NCI-H345 treated with DMSO at 0.1 percent for 48 hours (cell line): Measurements from ENCODE around the gene ADCK1.
"Not testable (repeated sequence)": the region's sequence is repeated elsewhere in the genome, so short reads cannot be mapped to it uniquely, and the experiment has no call there.

ENCODE experiments used
- DNase-seq: peaks from one replicate; lab custom pipeline; 2025; ENCODE audit not compliant: unreplicated experiment; lab: John Stamatoyannopoulos, UW

Gene ADCK1

GRCh38 chr14:77864580-77864979, 64.7 kb downstream of the ADCK1 start:
- no peak for DNase-seq

- DNase-seq: no peak
These were observed 65.5 kb downstream of the ADCK1 start for GRCh38 chr14:77865455-77865854.

- no peak for DNase-seq
These were observed 67.0 kb downstream of the ADCK1 start for GRCh38 chr14:77866932-77867331.

- no peak for DNase-seq
These were observed 67.6 kb downstream of the ADCK1 start for GRCh38 chr14:77867476-77867875.

- DNase-seq: no peak
These were observed 68.8 kb downstream of the ADCK1 start for GRCh38 chr14:77868552-77869285.

- DNase-seq: no peak
These were observed 69.4 kb downstream of the ADCK1 start for GRCh38 chr14:77869340-77869739.

GRCh38 chr14:77870646-77871045, 70.7 kb downstream of the ADCK1 start:
- DNase-seq: no peak

GRCh38 chr14:77872152-77872551, 72.2 kb downstream of the ADCK1 start:
- DNase-seq: no peak

GRCh38 chr14:77872983-77873382, 73.1 kb downstream of the ADCK1 start:
- no peak for DNase-seq

GRCh38 chr14:77878783-77879182, 78.9 kb downstream of the ADCK1 start:
- DNase-seq: no peak

- no peak for DNase-seq
These were observed 80.1 kb downstream of the ADCK1 start for GRCh38 chr14:77880056-77880455.

GRCh38 chr14:77882098-77882497, 82.2 kb downstream of the ADCK1 start:
- peak; percentile 92 for DNase-seq

- DNase-seq: no peak
These were observed 82.7 kb downstream of the ADCK1 start for GRCh38 chr14:77882636-77883035.

- DNase-seq: no peak
These were observed 83.4 kb downstream of the ADCK1 start for GRCh38 chr14:77883131-77883846.

GRCh38 chr14:77883847-77884238, 83.9 kb downstream of the ADCK1 start:
- DNase-seq: no peak

- no peak for DNase-seq
These were observed 85.5 kb downstream of the ADCK1 start for GRCh38 chr14:77885367-77885766.

- DNase-seq: no peak
These were observed 86.1 kb downstream of the ADCK1 start for GRCh38 chr14:77886010-77886409.

- DNase-seq: not testable (repeated sequence)
These were observed 89.0 kb downstream of the ADCK1 start for GRCh38 chr14:77888903-77889302.

- DNase-seq: no peak
These were observed 90.1 kb downstream of the ADCK1 start for GRCh38 chr14:77889971-77890442.

- no peak for DNase-seq
These were observed 91.0 kb downstream of the ADCK1 start for GRCh38 chr14:77890873-77891272.

GRCh38 chr14:77892381-77892871, 92.5 kb downstream of the ADCK1 start:
- no peak for DNase-seq

- no peak for DNase-seq
These were observed 93.1 kb downstream of the ADCK1 start for GRCh38 chr14:77892890-77893484.
